Ishikawa (cell line): ENCODE measurements around the gene LRRC49.

ENCODE experiments used
- CEBPB ChIP-seq: IDR thresholded peaks from 2 replicates; pipeline ENCODE4 v1.6.1; 2012
- EGR1 ChIP-seq: IDR thresholded peaks from 2 replicates; pipeline ENCODE4 v1.6.1; 2012
- EP300 ChIP-seq: IDR thresholded peaks from 2 replicates; pipeline ENCODE4 v1.6.1; 2012; ENCODE audit warnings: borderline replicate concordance
- FOXM1 ChIP-seq: IDR thresholded peaks from 2 replicates; pipeline ENCODE4 v1.6.1; 2012; ENCODE audit warnings: low read depth, borderline replicate concordance
- RAD21 ChIP-seq: IDR thresholded peaks from 2 replicates; pipeline ENCODE4 v1.6.1; 2012; ENCODE audit warnings: low read depth
- REST ChIP-seq: IDR thresholded peaks from 2 replicates; pipeline ENCODE4 v1.6.1; 2012; ENCODE audit warnings: low read depth, mild to moderate bottlenecking
- TAF1 ChIP-seq: IDR thresholded peaks from 2 replicates; pipeline ENCODE4 v1.6.1; 2012; ENCODE audit warnings: low read depth, mild to moderate bottlenecking
- TCF12 ChIP-seq: IDR thresholded peaks from 2 replicates; pipeline ENCODE4 v1.6.1; 2012; ENCODE audit warnings: low read depth
- YY1 ChIP-seq: IDR thresholded peaks from 2 replicates; pipeline ENCODE4 v1.6.1; 2012; ENCODE audit warnings: low read depth
- ZBTB7A ChIP-seq: IDR thresholded peaks from 2 replicates; pipeline ENCODE4 v1.6.1; 2012; ENCODE audit warnings: low read depth

GRCh38 chr15:71094137-71094536, 201.5 kb downstream of the LRRC49 start:
- no peak for TF ChIP-seq TAF1
- TF ChIP-seq YY1 = no peak
- TF ChIP-seq TCF12 = no peak
- no peak for TF ChIP-seq RAD21
- TF ChIP-seq CEBPB = no peak
- TF ChIP-seq REST = no peak
- no peak for TF ChIP-seq EP300
- TF ChIP-seq FOXM1 = no peak
- TF ChIP-seq EGR1 = no peak
- TF ChIP-seq ZBTB7A = no peak
